Measurements from ENCODE around the gene BBS1.

BBS1 gene

GRCh38 chr11:66555416-66555815, 45.0 kb downstream of the BBS1 start:
- DNase-seq, result no peak

GRCh38 chr11:66556086-66556485, 45.7 kb downstream of the BBS1 start:
- no peak for DNase-seq

GRCh38 chr11:66557733-66558326, 47.4 kb downstream of the BBS1 start:
- DNase-seq, result no peak

GRCh38 chr11:66559142-66559865, 48.9 kb downstream of the BBS1 start:
- peak; percentile 36 to 46 for DNase-seq

- no peak for DNase-seq
These were observed 49.6 kb downstream of the BBS1 start for GRCh38 chr11:66559866-66560676.

- no peak for DNase-seq
These were observed 50.9 kb downstream of the BBS1 start for GRCh38 chr11:66561178-66561974.

- DNase-seq, result no peak
These were observed 51.5 kb downstream of the BBS1 start for GRCh38 chr11:66561975-66562248.

GRCh38 chr11:66562275-66562674, 51.8 kb downstream of the BBS1 start:
- no peak for DNase-seq

- no peak for DNase-seq
These were observed 52.6 kb downstream of the BBS1 start for GRCh38 chr11:66562907-66563583.

- DNase-seq, result no peak
These were observed 53.4 kb downstream of the BBS1 start for GRCh38 chr11:66563832-66564231.

GRCh38 chr11:66564538-66564937, 54.1 kb downstream of the BBS1 start:
- no peak for DNase-seq

- no peak for DNase-seq
These were observed 54.5 kb downstream of the BBS1 start for GRCh38 chr11:66564984-66565383.

GRCh38 chr11:66566221-66566620, 55.8 kb downstream of the BBS1 start:
- DNase-seq, result no peak

GRCh38 chr11:66567787-66568123, 57.3 kb downstream of the BBS1 start:
- DNase-seq, result no peak

- DNase-seq, result peak; percentile 76 to 80
These were observed 57.9 kb downstream of the BBS1 start, which contains the start of gene CTSF for GRCh38 chr11:66568124-66568916. CTSF (minus strand) TSS chr11:66568606; CDS start chr11:66568486, 120 bp downstream.

GRCh38 chr11:66569076-66569475, 58.6 kb downstream of the BBS1 start:
- DNase-seq, result no peak

- DNase-seq, result no peak
These were observed 59.8 kb downstream of the BBS1 start for GRCh38 chr11:66570079-66570849.

GRCh38 chr11:66570850-66571180, 60.4 kb downstream of the BBS1 start:
- DNase-seq, result no peak

GRCh38 chr11:66579017-66579606, 68.7 kb downstream of the BBS1 start:
- peak; percentile 88 to 92 for DNase-seq

- no peak for DNase-seq
These were observed 70.4 kb downstream of the BBS1 start for GRCh38 chr11:66580803-66581202.

- DNase-seq, result no peak
These were observed 70.8 kb downstream of the BBS1 start for GRCh38 chr11:66581261-66581660.

Data from stimulated activated CD4-positive, alpha-beta T cell treated with anti-CD3 and anti-CD28 coated beads, Interleukin-2, amount 100 ng/mL, for 24 hours (primary cell).